GM21526 (cell line): Measurements from ENCODE around the gene CLCNKA.
"Not testable (repeated sequence)": the region's sequence is repeated elsewhere in the genome, so short reads cannot be mapped to it uniquely, and the experiment has no call there.

Experiments
- ATAC-seq: cut with Tn5 transposase; IDR thresholded peaks from one replicate; pipeline ENCODE4 v1.9.1; 2021; ENCODE audit warnings: moderate library complexity; ENCODE audit not compliant: unreplicated experiment, low FRiP score

The CLCNKA gene

GRCh38 chr1:16017076-16017460 is 4.8 kb upstream of the CLCNKA start:
- ATAC-seq: no peak

DNA sequence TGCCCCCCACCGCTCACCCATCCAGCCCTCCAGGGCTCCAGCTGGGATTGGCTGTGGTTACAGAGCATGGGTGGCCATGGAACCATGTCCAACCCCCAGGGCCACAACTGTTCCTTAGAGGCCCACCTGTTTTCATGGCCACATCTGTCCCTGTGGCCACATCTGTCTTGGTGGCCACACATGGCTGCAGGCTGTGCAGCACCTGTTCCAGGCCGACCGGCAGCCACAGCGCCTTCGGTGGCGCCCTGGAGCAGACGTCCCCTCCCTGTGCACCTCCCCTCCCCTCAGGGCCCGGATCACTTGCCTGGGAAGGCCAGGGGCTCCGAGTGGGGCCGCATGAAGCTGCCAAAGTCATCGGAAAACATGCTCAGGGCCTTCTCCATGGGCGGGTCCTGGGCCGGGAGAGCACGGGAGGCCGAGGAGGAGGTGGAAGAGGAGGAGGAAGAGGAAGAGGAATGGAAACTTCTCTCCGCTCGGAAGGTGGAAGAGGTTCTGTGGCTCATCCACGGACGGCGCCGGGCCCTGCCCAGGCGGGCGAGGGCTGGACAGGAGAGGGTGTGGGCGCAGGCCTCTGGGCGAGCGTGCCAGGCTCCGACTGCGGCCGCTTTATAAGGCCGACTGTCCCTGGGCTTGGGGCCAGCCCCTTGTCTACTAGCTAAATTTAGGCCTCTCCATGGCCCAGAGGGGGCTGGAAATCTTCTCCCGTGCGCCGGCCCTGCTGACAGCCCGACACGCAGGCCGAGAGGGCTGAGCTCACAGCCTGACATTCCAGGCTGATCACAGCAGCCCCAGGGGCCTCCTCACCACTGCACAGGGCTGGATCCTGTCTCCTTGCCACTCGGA is 4.2 kb upstream of the CLCNKA start, which contains the start of gene HSPB7:
Gene HSPB7 (minus strand): TSS at position 583 of the 843 bp plus-strand sequence. CDS start 80 bp downstream, at position 503.
- no peak for ATAC-seq

DNA sequence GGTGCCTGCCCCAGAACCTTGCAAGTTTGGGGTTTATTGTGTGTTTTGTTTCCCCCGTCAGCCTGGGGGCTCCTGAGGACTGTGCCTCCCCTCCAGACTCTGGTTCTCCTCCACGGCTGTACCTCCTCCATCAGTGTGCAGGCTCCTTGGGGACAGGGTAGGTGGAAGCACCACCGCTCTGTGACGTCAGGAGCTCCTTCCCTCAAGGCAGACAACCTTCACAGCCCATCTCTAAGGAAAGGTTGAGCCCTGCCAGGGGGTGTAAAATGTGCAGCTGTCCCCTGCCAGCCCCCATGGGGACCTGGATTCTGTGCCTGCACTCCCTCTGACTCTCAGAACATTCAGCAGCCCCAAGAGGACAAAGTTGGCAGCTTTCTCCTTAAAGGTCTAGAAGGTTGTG is 3.5 kb upstream of the CLCNKA start:
- ATAC-seq: no peak

GRCh38 chr1:16018749-16019643 is 2.8 kb upstream of the CLCNKA start:
- ATAC-seq: no peak

DNA sequence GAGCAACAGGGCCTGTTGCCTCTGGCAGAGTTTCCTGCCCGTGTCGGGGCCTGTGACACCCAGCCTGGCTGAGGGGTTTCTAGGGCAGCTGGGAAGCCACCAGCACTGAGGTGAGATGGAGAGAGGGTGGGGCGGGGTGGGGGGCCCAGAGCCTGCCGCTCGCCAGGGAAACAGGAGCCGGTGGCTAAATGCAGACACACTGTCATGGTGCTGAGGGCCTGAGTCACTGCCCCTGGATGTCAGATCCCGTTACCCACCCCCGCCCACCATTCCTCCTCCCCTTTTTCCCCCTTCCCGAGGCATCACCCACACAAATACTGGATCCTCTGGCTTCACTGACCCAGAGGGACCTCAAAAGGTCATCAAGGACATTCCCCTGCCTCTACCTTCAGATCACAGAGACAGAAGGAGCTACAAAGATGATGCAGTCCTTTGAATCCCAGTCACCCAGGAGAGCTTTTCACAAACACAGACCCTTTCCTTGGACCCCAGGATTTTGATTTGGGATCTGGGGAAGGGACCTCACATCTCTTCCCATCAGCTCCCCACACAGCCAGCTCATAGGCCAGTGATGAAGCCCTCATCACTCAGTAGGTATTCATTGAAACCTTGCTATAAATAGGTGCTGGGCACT is 2.1 kb upstream of the CLCNKA start:
- ATAC-seq: no peak

- ATAC-seq: no peak
Observed at GRCh38 chr1:16020325-16020724, 1.5 kb upstream of the CLCNKA start.

- ATAC-seq: not testable (repeated sequence)
Observed at GRCh38 chr1:16020878-16021277, 958 bp upstream of the CLCNKA start.

GRCh38 chr1:16022393-16022792 is 557 bp downstream of the CLCNKA start:
- no peak for ATAC-seq

DNA sequence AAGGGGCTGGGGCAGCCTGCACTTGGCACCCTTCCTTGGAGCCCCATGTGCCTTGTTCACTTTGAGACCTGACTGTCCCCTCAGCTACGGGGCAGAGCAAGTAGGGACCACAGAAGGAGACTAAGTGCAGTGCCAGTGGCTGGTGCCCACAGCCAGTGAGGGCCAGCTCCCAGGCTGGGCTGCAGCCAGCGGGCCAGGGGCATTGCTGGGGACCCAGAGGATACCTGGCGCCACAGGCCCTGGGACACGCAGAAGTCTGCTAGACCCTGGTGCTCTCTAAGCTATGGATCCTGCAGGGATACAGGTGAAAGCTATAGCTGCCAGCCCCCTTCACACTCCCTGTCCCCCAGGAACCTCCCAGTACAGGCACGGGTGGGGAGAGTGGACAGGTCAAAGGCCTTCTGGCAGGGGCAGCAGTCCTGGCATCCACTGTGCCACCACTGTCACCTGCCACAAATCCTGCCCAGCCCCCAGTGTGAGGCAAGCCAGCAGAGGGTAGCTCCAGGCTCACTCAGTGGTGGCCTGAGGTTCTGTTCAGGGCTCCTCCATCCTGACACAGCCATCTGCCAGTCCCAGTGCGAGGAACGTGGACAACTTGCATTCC is 1.3 kb downstream of the CLCNKA start:
- ATAC-seq: no peak

- ATAC-seq: not testable (repeated sequence)
Observed at GRCh38 chr1:16026302-16026701, 4.5 kb downstream of the CLCNKA start.

GRCh38 chr1:16026723-16027484 is 5.1 kb downstream of the CLCNKA start:
- no peak for ATAC-seq

- no peak for ATAC-seq
Observed at GRCh38 chr1:16028237-16029002, 6.6 kb downstream of the CLCNKA start.

DNA sequence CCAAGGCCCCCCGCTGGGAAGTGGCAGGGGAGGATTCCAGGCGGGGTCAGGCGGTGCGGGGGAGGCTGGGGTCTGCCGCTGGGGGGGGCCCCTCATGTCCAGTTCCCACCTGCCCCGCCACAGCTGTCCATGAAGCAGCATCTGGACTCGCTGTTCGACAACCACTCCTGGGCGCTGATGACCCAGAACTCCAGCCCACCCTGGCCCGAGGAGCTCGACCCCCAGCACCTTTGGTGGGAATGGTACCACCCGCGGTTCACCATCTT is 7.1 kb downstream of the CLCNKA start:
- ATAC-seq: not testable (repeated sequence)

- ATAC-seq: no peak
Observed at GRCh38 chr1:16029288-16029687, 7.5 kb downstream of the CLCNKA start.

DNA sequence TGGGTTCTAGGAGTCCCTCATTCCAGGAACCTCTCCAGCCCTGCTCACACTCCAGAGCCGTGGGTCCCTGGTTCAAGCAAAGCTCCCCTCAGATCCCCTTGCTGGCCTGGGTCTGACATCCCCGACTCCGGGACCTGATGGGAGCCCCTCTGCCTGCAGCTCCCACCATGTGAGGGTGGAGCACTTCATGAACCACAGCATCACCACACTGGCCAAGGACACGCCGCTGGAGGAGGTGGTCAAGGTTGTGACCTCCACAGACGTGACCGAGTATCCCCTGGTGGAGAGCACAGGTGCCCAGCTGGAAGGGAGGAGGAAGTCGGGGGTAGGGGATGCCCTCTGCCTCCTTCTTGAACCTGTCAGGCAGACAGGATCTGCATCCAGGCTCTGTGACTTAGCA is 9.7 kb downstream of the CLCNKA start:
- ATAC-seq: no peak

- ATAC-seq: peak; percentile 71
Observed at GRCh38 chr1:16032388-16033102, 10.7 kb downstream of the CLCNKA start.

- ATAC-seq: not testable (repeated sequence)
Observed at GRCh38 chr1:16033103-16033632, 11.3 kb downstream of the CLCNKA start.

- not testable (repeated sequence) for ATAC-seq
Observed at GRCh38 chr1:16036461-16036860, 14.6 kb downstream of the CLCNKA start.

GRCh38 chr1:16038620-16038912 is 16.7 kb downstream of the CLCNKA start:
- ATAC-seq: no peak
